Subcutaneous abdominal adipose tissue (tissue), 5 donors: Measurements from ENCODE around the gene IBA57.
A peak's percentile ranks its signal among the peaks of the same experiment; 100 is the strongest.

Source experiments
- H3K27ac ChIP-seq: one replicate; pipeline ENCODE4 v1.7.0; 2013; ENCODE audit warnings: low read depth, mild to moderate bottlenecking, inconsistent platforms, low read length, moderate library complexity
- H3K27me3 ChIP-seq, 5 donors: one replicate each; pipeline ENCODE4 v1.7.0; 2013; ENCODE audit warnings: low read length in 5 of 5, inconsistent platforms in 1 of 5; ENCODE audit not compliant: control insufficient read depth in 5 of 5, insufficient read depth in 4 of 5
- H3K36me3 ChIP-seq, 5 donors: one replicate each; pipeline ENCODE4 v1.7.0; 2013; ENCODE audit warnings: low read length in 5 of 5; ENCODE audit not compliant: control insufficient read depth in 5 of 5, insufficient read depth in 5 of 5
- H3K4me1 ChIP-seq, 5 donors: one replicate each; pipeline ENCODE4 v1.7.0; 2013; ENCODE audit warnings: low read length in 5 of 5, mild to moderate bottlenecking in 3 of 5, moderate library complexity in 1 of 5; ENCODE audit not compliant: control insufficient read depth in 5 of 5, insufficient read depth in 5 of 5
- H3K4me3 ChIP-seq, 5 donors: one replicate each; pipeline ENCODE4 v1.7.0; 2013; ENCODE audit warnings: low read length in 5 of 5, low read depth in 1 of 5
- H3K9ac ChIP-seq, 5 donors: one replicate each; pipeline ENCODE4 v1.7.0; 2013; ENCODE audit warnings: low read length in 5 of 5, mild to moderate bottlenecking in 4 of 5, moderate library complexity in 3 of 5
- H3K9me3 ChIP-seq, 5 donors: one replicate each; pipeline ENCODE4 v1.7.0; 2013; ENCODE audit warnings: low read length in 5 of 5; ENCODE audit not compliant: control insufficient read depth in 5 of 5
- donor health status: healthy.
- donor health status: healthy.
- donor health status: healthy.
- donor health status: healthy.
- donor health status: healthy.

Gene IBA57

GRCh38 chr1:228165372-228166169, at the start of gene IBA57:
Gene IBA57, plus strand, starts transcription at chr1:228165804. Its CDS starts 13 bp downstream, at chr1:228165817.
- H3K9me3 ChIP-seq: no peaks in the 10 kb centered on the region
- peak within 1 kb of the TSS; percentile 59 to 91 (median 82) for H3K9ac ChIP-seq
- H3K27ac ChIP-seq: peak within 1 kb of the TSS; percentile 84
- H3K36me3 ChIP-seq: peaks cover 0 to 7% (median 2%) of the 10 kb centered on the region in 5 donors
- H3K4me3 ChIP-seq: peak within 1 kb of the TSS; percentile 61 to 85 (median 82)
- peaks cover 1 to 50% (median 36%) of the 10 kb centered on the region in 5 donors for H3K4me1 ChIP-seq
- H3K27me3 ChIP-seq: peaks cover 10 to 21% (median 15%) of the 10 kb centered on the region in 5 donors

- no peaks in the 10 kb centered on the region for H3K4me1 ChIP-seq
- H3K4me3 ChIP-seq: no peak overlapping the region
- H3K9ac ChIP-seq: no peak overlapping the region
- H3K27ac ChIP-seq: no peak overlapping the region
- H3K36me3 ChIP-seq: no peaks in the 10 kb centered on the region
- H3K9me3 ChIP-seq: peaks cover 0 to 4% (median 0%) of the 10 kb centered on the region in 5 donors
- no peaks in the 10 kb centered on the region for H3K27me3 ChIP-seq
Observed at GRCh38 chr1:228117335-228117734, 48.3 kb upstream of the IBA57 start.

GRCh38 chr1:228118040-228118439, 47.6 kb upstream of the IBA57 start:
- Histone ChIP-seq H3K9ac (no peak overlapping the region), H3K36me3 (no peaks in the 10 kb centered on the region), H3K27me3 (no peaks in the 10 kb centered on the region), H3K4me1 (no peaks in the 10 kb centered on the region), H3K27ac (no peak overlapping the region), H3K4me3 (no peak overlapping the region), H3K9me3 (peaks cover 0 to 4% (median 0%) of the 10 kb centered on the region in 5 donors)

DNA sequence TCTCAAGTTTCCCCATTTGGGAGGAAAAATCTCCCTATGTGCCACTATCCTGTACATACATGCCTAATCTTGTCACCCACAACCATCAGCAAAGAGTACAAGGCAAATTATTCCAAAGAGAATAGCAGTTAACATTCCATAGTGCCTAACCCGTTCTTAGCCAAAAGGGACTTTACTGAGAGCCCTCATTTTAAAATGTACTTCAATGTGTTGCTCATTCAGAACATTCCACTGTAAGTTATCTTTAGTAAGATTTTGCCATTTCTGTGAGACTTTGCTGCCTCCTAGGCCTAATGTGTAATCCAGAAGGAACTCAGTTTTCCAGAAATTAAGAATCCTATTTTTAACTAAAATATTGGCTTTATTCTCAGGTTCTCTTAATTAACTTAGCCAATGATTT, 45.3 kb upstream of the IBA57 start:
- H3K9me3 ChIP-seq: peaks cover 0 to 4% (median 0%) of the 10 kb centered on the region in 5 donors
- no peak overlapping the region for H3K9ac ChIP-seq
- no peak overlapping the region for H3K4me3 ChIP-seq
- H3K27ac ChIP-seq: no peak overlapping the region
- H3K4me1 ChIP-seq: no peaks in the 10 kb centered on the region
- no peaks in the 10 kb centered on the region for H3K36me3 ChIP-seq
- no peaks in the 10 kb centered on the region for H3K27me3 ChIP-seq

DNA sequence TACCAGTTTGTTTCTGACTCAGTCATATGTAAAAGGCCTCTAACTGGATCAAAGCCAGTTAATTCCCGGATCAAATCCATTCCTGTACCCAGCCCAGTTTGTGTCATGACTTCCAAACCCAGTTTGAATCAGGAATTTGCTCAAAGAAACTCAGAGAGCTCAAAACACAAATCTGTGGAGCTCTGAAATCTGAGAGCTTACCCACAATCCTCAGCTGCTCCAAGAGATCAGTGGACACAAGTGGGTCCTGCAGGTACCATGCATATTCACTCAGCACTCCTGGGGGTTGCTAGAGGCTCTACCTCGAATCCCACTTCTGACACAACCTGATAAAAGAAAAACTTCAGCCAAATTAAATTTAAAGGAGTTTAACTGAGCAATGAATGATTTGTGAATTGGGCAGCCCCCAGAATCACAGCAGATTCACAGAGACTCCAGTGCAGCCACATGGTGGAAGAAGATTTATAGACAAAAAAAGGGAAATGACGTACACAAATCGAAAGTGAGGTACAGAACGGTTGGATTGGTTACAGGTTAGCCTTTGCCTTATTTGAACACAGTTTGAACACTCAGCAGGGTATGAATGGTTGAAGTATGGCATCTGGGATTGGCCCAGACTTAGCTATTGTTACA, 44.6 kb upstream of the IBA57 start:
- Histone ChIP-seq H3K4me3 (no peak overlapping the region), H3K9me3 (peaks cover 0 to 4% (median 0%) of the 10 kb centered on the region in 5 donors), H3K36me3 (no peaks in the 10 kb centered on the region), H3K27ac (no peak overlapping the region), H3K27me3 (no peaks in the 10 kb centered on the region), H3K4me1 (peaks cover 0 to 5% (median 0%) of the 10 kb centered on the region in 5 donors), H3K9ac (no peak overlapping the region)

GRCh38 chr1:228122921-228123441, 42.6 kb upstream of the IBA57 start:
- H3K9me3 ChIP-seq: peaks cover 0 to 3% (median 0%) of the 10 kb centered on the region in 5 donors
- H3K36me3 ChIP-seq: no peaks in the 10 kb centered on the region
- H3K9ac ChIP-seq: no peak overlapping the region

DNA sequence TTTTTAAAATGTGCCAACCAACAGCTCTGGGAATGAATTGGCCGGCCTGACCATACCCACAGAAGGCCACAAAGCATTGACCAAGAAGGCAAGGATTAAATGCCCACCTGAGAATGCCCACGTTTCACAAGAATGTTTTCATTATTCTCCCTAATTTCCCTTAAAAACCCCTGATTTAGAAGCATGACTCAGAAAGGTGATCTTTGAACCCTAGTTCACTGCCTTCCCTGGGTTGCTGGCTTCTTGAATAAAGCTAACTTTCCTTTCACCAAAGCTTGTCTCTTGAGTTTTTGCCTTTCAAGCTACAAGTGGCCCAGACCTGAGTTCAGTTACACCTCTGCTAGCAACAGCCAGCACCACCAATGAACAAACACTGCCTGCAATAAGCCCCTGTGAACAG, 42.1 kb upstream of the IBA57 start:
- Histone ChIP-seq H3K4me3 (no peak overlapping the region), H3K4me1 (peaks cover 0 to 17% (median 4%) of the 10 kb centered on the region in 5 donors), H3K9me3 (no peaks in the 10 kb centered on the region), H3K27me3 (no peaks in the 10 kb centered on the region), H3K36me3 (no peaks in the 10 kb centered on the region), H3K9ac (no peak overlapping the region), H3K27ac (no peak overlapping the region)

More at GRCh38 chr1:228122921-228123441, 42.6 kb upstream of the IBA57 start:
- no peak overlapping the region for H3K27ac ChIP-seq
- peaks cover 0 to 17% (median 4%) of the 10 kb centered on the region in 5 donors for H3K4me1 ChIP-seq
- no peak overlapping the region for H3K4me3 ChIP-seq
- no peaks in the 10 kb centered on the region for H3K27me3 ChIP-seq

DNA sequence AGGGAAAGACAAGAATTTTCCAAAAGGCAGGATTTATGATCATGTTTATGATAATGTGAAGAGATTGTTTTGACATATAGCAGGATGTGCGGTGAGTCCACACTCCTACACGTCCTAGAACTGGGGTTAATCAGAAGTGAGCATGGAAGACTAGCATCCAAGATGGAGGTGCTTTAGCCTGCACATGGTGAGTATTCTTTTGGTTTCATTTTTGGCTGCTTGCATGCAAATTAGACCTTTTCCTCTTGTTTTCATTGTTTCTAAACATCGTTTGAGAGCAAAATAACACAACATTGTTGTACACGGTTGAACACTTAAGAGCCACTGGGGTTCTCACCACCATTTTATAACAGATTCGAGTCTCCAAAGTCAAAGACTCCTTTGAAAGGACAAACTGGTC, 40.4 kb upstream of the IBA57 start:
- no peaks in the 10 kb centered on the region for H3K36me3 ChIP-seq
- H3K27ac ChIP-seq: no peak overlapping the region
- no peak overlapping the region for H3K4me3 ChIP-seq
- peaks cover 0 to 1% (median 0%) of the 10 kb centered on the region in 5 donors for H3K27me3 ChIP-seq
- no peak overlapping the region for H3K9ac ChIP-seq
- no peaks in the 10 kb centered on the region for H3K9me3 ChIP-seq
- peaks cover 0 to 17% (median 4%) of the 10 kb centered on the region in 5 donors for H3K4me1 ChIP-seq

- no peak overlapping the region for H3K27ac ChIP-seq
- H3K9me3 ChIP-seq: no peaks in the 10 kb centered on the region
- no peaks in the 10 kb centered on the region for H3K36me3 ChIP-seq
- H3K9ac ChIP-seq: no peak overlapping the region
- peaks cover 0 to 10% (median 7%) of the 10 kb centered on the region in 5 donors for H3K4me1 ChIP-seq
- H3K4me3 ChIP-seq: no peak overlapping the region
- peaks cover 0 to 3% (median 0%) of the 10 kb centered on the region in 5 donors for H3K27me3 ChIP-seq
Observed at GRCh38 chr1:228131766-228132165, 33.8 kb upstream of the IBA57 start.

GRCh38 chr1:228134591-228134990, 31.0 kb upstream of the IBA57 start:
- Histone ChIP-seq H3K4me3 (no peak overlapping the region), H3K36me3 (no peaks in the 10 kb centered on the region), H3K9me3 (no peaks in the 10 kb centered on the region), H3K9ac (no peak overlapping the region), H3K27ac (no peak overlapping the region), H3K27me3 (peaks cover 0 to 3% (median 0%) of the 10 kb centered on the region in 5 donors), H3K4me1 (peaks cover 0 to 10% (median 5%) of the 10 kb centered on the region in 5 donors)
